Measurements from ENCODE around the gene RAB11FIP3.
"Not testable (repeated sequence)": the region's sequence is repeated elsewhere in the genome, so short reads cannot be mapped to it uniquely, and the experiment has no call there.

Gene RAB11FIP3

DNA sequence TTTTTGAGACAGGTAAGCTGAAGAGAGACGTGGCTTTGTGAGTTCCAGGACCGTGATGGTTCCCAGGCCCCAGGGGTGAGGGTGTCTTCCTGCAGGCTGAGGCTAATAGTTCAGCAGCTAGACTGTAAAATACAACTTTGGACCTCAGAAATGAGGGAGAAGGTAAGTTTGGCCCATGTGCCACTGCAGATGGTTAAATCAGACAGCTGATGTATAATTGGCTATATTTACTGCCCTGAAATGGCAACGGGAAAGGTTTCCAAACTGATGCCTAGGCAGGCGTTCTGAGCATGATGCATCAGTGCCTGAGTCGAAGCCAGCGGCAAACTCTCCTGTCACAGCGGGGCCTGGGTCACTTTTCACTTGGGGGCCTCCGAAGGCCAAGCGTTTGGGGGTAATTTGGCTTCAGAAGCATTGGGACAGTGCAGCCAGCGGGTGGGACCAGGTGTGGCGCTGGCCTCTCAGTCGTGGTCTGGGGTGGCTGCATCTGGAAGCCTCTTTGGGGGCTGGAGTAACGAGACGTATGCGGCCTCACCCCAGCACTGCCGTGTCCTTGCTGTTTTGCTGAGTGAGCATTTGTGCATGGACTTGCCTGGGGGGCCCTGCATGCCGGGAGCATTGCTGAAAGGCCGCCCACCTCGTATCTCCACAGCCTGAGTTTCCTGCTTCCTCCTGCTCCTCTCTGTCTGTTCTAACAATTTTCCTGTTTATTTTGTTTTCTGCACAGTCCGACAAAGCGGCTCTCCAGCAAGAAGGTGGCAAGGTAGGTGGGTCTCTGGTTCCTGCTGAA lies 70.8 kb downstream of the RAB11FIP3 start:
- DNase-seq, result no peak

DNA sequence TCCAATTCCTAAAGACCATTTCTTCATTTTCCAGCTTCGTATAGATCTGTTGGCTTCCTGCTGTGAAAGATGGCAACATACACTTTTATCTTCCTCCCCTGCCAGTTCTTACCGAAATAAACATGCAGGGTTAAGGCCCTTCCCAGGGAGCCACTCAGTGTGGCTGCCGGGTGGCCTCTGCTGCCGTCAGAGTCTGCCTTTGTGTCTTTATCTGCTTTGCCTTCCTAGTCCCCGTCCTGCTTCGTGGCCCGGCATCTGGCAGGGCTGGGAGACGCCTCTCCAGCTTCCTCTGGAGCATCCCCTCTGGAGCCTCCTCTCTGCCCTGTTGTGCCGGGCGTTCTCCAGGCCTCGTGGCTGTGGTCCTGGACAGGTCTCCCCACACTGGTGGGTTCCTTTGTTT lies 71.8 kb downstream of the RAB11FIP3 start:
- no peak for DNase-seq

GRCh38 chr16:499924-500323 lies 74.5 kb downstream of the RAB11FIP3 start:
- no peak for DNase-seq

DNA sequence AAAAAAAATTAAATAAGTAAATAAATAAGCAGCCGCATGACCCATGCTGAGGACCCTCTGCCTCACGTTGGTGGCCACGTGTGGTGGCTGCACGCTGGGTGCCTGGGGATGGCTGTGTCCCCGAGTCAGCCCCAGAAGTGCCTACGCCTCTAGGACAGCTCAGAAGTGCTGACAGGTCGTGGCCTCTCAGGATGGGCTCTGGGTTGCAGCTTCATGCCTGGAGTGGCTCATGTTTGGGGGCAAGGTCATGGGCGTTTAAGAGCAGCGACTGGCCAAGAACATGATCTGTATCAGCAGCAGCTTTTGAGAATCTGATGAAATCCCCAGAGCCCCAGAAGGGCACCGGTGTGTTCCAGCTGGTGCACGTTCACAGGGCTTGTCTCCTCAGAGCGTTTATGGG lies 75.3 kb downstream of the RAB11FIP3 start:
- no peak for DNase-seq

DNA sequence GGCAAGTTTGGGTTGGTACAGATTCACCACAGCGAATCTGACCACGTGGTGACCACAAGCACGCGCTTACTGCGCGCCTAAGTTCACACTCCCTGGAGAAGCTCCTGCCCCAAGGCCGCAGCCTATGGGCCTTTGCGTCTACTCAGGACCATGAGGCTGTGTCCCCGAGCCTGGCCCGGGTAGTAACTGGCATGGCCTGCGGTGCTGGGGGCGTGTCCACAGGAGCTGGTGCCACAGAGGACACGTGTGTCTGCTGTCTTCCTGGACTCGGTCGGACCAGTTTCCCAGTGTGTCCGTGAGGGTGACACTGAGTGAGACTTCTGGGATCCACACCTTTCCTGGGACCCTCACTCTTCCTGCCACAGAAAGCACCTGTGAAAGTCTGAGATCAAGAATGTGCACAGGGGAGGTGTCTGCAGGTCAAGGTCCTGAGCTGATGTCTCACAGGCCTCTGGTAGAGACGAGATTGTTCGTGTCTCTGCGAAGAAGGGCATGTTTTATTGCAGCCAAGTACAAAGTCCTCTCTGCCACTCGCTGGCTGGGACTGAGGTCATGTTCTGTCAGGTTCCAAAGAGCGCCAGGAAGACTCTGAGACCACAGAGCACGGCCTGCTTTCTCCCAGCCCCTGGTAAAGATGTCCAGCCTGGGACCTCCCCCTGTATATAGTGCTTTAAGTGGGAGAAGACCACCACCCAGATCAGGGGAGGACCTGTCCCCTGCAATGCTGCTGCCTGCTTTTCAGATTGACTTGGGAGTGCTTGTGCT lies 76.9 kb downstream of the RAB11FIP3 start:
- DNase-seq, result no peak

GRCh38 chr16:503150-504071 lies 78.0 kb downstream of the RAB11FIP3 start:
- DNase-seq, result no peak

DNA sequence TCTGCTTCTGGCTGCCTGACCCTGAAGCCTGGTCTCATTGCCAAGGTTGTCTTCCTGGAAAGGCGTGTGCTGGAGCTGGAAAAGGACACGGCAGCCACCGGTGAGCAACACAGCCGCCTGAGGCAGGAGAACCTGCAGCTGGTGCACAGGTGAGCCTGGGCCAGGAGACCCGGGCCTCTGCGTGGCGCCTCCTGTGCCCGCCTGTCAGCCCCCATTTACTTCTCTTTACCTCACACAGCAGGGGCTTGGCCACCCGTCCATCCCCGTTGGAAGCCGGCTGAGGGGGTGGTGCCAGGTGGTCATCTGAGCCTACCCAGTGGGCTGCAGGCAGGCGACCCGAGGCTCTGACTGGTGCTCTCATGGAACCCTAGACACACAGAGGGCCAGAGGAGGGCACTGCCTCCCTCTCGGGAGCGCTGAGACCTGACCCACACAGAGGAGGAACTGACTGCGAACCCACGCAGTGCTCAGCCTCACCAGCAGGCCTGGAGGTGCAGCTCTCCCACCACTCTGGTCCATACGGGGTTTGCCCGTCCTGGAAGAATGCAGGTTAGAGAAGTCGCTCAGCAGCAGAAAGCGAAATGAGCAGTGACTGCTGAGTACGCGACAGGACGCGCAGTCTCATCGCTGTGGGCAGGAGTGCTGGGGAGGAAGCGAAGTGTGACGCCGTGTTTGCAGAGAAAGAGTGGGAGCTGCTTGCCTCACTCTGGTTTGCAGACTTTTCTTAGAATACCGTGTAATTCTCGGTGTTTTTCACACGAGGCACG lies 80.2 kb downstream of the RAB11FIP3 start:
- no peak for DNase-seq

DNA sequence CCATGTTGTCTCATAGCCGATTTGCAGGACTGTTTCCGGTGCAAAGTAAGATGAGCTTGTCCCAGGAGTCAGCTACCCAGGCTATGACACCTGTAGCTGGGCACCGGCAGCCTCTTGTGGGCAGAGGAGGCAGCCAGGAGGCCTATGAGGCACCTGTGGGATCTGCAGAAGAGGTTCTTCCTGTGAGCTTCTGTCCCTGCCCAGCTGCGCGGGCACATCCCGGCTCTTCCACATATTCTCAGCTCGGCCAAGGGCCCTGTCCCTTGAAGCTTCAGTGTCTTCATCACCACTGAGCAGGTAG lies 80.7 kb downstream of the RAB11FIP3 start:
- DNase-seq, result no peak

DNA sequence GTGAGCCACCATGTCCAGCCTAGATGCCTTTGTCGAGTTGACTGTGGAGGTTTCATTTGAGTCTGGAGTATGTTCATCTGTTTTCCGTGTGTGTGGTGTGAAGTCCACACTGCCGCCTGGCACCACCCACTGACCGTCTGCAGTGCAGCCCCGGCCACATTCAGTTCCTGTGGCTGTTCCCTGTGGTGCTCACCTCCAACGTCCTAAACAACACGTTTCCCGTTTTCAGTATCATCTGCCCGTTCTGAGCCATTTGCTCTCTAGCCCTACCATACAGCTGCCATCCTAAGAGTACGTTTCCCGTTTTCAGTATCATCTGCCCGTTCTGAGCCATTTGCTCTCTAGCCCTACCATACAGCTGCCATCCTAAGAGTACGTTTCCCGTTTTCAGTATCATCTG lies 82.1 kb downstream of the RAB11FIP3 start:
- not testable (repeated sequence) for DNase-seq

DNA sequence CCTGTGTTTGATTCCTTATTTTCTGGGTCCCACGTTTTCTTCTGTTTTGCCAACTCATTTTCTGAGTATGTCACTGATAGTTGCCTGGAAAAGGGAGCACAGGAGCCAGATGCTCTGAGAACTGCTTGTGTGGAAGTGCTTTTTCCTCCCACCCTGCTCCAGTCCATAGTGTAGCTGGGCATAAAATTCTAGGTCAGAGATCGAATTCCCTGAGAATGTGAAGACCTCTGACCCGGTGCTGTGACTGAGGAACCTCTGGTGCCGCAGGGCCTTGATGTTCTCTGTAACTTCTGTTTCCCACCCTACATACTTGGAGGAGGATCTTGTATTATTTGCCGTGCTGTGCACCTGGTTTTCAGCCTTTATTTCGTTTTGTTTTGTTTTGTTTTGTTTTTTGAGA lies 82.5 kb downstream of the RAB11FIP3 start:
- no peak for DNase-seq

- DNase-seq, result no peak
Observed at GRCh38 chr16:508884-509736, 83.7 kb downstream of the RAB11FIP3 start.

DNA sequence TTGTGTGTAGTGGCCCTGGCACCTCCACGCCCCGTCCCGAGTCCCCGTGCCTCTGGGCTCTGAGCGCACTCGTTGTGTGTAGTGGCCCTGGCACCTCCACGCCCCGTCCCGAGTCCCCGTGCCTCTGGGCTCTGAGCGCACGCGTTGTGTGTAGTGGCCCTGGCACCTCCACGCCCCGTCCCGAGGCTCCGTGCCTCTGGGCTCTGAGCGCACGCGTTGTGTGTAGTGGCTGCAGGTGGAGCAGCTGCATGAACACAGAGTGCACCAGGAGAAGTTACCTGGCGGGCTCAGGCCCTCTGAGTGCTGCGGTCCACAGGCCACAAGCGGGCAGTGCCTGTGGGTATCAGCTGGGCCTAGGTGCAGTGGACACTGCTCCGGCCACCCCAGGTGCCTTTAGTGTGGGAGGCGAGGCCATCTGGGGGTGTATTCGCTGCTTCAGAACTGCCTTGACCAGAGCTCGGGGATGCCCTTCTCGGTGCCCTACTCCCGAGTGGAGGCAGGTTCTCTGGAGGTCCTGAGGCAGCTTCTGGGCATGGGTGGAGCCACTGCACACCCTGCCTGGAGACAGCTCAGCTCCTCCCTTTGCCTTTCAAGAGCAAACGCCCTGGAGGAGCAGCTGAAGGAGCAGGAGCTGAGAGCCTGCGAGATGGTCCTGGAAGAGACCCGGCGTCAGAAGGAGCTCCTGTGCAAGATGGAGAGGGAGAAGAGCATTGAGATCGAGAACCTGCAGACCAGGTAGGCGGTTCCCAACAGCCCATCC lies 84.8 kb downstream of the RAB11FIP3 start:
- no peak for DNase-seq

DNA sequence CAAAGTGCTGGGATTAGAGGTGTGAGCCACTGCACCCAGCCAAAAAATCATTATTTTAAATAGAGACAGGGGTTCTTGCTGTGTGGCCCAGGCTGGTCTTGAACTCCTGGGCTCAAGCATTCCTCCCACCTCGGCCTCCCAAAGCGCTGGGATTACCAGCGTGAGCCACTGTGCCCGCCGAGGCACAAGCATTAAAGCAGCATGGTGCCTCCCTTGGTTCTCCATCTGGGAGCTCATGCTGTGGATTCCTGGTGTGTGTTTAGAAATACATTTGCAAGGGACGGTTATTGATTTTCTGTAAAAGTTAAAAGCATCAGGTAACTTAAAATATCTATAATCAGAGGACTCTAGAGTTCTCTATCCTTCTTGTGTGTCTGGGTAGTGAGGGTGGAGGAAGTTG lies 87.4 kb downstream of the RAB11FIP3 start:
- no peak for DNase-seq

GRCh38 chr16:513950-514349 lies 88.5 kb downstream of the RAB11FIP3 start:
- DNase-seq, result no peak

GRCh38 chr16:515175-515938 lies 89.9 kb downstream of the RAB11FIP3 start:
- DNase-seq, result no peak

- no peak for DNase-seq
Observed at GRCh38 chr16:515939-516226, 90.4 kb downstream of the RAB11FIP3 start.

GRCh38 chr16:516301-516700 lies 90.9 kb downstream of the RAB11FIP3 start:
- DNase-seq, result no peak

DNA sequence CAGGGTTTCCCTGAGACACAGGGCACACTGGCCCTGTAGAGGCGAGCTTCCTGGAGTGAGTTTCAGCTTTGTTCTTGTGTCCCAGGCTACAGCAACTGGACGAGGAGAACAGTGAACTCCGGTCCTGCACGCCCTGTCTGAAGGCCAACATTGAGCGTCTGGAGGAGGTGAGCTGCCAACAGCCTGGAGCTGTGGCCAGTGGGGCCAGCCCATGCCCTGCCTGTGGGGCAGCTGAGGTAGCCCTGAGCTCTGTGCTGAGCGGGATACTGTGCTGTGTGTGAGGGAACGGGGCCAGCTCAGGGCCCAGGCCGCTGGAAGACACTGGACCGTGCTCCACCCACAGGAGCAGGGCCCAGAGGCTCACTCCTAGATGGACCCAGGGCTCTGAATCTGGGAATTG lies 93.4 kb downstream of the RAB11FIP3 start:
- DNase-seq, result no peak

DNA sequence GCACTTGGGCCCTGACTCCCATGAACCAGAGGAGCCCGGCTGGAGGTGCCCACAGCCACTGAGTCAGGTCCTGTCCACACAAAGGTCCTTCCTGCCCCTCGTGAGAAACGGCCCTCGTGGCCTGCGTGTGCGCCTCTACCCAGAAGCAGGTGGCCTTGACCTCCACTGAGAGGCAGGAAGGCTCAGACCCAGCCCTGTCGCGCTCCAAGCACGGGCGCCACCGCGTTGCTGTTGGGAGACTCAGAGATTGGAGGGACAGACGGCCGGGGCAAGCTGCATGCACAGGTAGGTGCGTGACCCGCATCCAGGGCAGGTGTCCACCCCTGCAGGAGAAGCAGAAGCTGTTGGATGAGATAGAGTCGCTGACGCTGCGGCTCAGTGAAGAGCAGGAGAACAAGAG lies 94.0 kb downstream of the RAB11FIP3 start:
- no peak for DNase-seq
